Sigmoid colon (tissue), 7 donors: Measurements from ENCODE around the gene GLIPR1L2. TPM values are rescaled to one million over a fixed set of nuclear protein-coding genes. Genes with fewer than 3 reads are reported as not detected.

ENCODE experiments used
- DNase-seq: peaks from one replicate; pipeline ENCODE4 v3.0.0-alpha.2; 2019
- H3K27ac ChIP-seq, 4 donors: fragments of 200-600 bp; sonication (generic); one replicate each; pipeline ENCODE4 v1.5.1; 2016 to 2019; ENCODE audit warnings: mild to moderate bottlenecking in 1 of 4
- H3K27me3 ChIP-seq, 3 donors: fragments of 200-600 bp; sonication (generic); one replicate each; pipeline ENCODE4 v1.5.1; 2019; ENCODE audit warnings: mild to moderate bottlenecking in 1 of 3
- H3K36me3 ChIP-seq, 4 donors: fragments of 200-600 bp; sonication (generic); one replicate each; pipeline ENCODE4 v1.5.1; 2016 to 2019
- H3K4me1 ChIP-seq, 4 donors: fragments of 200-600 bp; sonication (generic); one replicate each; pipeline ENCODE4 v1.5.1; 2017 to 2019
- H3K4me3 ChIP-seq, 4 donors: fragments of 200-600 bp; sonication (generic); one replicate each; pipeline ENCODE4 v1.5.1; 2017 to 2019; ENCODE audit warnings: mild to moderate bottlenecking in 2 of 4, moderate library complexity in 1 of 4
- H3K9me3 ChIP-seq, 4 donors: fragments of 200-600 bp in 3 of 4; sonication (generic) in 3 of 4; one replicate each; pipeline versions ENCODE4 v1.5.1 to v1.6.1; 2013 to 2019
- EP300 ChIP-seq, 4 donors: sonication (generic); formaldehyde crosslinking; IDR thresholded peaks; one replicate each; pipeline ENCODE4 v1.6.1; 2017; ENCODE audit warnings: antibody characterized with exemption in 4 of 4
- POLR2A ChIP-seq, 2 donors: fragments of 450-650 bp; IDR thresholded peaks; one replicate each; pipeline ENCODE4 v1.6.1; 2016; ENCODE audit warnings: antibody characterized with exemption in 2 of 2, mild to moderate bottlenecking in 2 of 2, moderate library complexity in 2 of 2
- POLR2AphosphoS5 ChIP-seq, 4 donors: sonication (generic); formaldehyde crosslinking; IDR thresholded peaks; one replicate each; pipeline ENCODE4 v1.6.1; 2017; ENCODE audit warnings: antibody characterized with exemption in 4 of 4
- WGBS, 2 donors: extraction: QIAGEN DNeasy Blood & Tissue Kit; methylation state at CpG; one replicate each; pipeline ENCODE4 v1.1.7; 2013; 5-methylcytosine and 5-hydroxymethylcytosine counted together
- intact Hi-C: fragments of 100-400 bp; cut with DNase I; formaldehyde crosslinking; loops from one replicate; pipeline ENCODE4 v1.15.1; 2023
- polyA plus RNA-seq, 3 donors: library from polyadenylated mRNA; stranded (reverse); fragments of 200-250 nt; gene quantifications; one replicate each; pipeline ENCODE4 v1.2.3, GENCODE V29; 2013
- total RNA-seq, 4 donors: library from RNA; depleted of rRNA; stranded (reverse); fragments of >200 nt; gene quantifications; one replicate each; pipeline ENCODE4 v1.1.0, GENCODE V29; 2016
- TF ChIP-seq, protein P1 (sequence below), 4 experiments: fragments of 450-650 bp in 3 of 4; fragments of 200-600 bp in 1 of 4; IDR thresholded peaks; one replicate each; pipeline ENCODE4 v1.5.1; 2016 to 2019; ENCODE audit warnings: antibody characterized with exemption in 4 of 4, mild to moderate bottlenecking in 3 of 4, moderate library complexity in 2 of 4
- donor health status: healthy with polysubstance abuse.
- donor health status: Bipolar disorder and iron deficiency.
- donor health status: healthy.

Gene GLIPR1L2
- total and polyA plus RNA-seq, 7 donors, result 0.47 to 3.0 (median 1.1) TPM; not detected in 3

DNA sequence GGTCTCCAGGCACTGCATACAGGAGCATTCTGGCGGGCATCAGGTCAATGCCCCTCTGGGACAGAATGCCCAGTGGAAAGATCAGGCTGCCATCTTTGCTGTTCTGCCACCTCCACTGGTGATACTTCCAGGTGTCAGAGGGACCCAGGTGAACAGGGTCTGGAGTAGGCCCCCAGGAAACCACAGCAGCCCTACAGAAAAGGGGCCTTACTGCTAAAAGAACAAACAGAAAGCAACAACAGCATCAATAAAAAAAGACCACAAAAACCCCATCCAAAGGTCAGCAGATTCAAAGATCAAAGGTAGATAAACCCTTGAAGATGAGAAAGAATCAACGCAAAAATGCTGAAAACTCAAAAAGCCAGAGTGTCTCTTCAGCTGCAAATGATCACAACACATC lies 40.5 kb upstream of the GLIPR1L2 start:
- intact Hi-C loops, result no loop called here
- Histone ChIP-seq H3K4me3 (no peak overlapping the region), H3K36me3 (no peaks in the 10 kb centered on the region), H3K4me1 (no peaks in the 10 kb centered on the region), H3K27me3 (no peaks in the 10 kb centered on the region), H3K27ac (no peak overlapping the region), H3K9me3 (no peaks in the 10 kb centered on the region)
- DNase-seq, result no peak
- no peak for TF ChIP-seq POLR2AphosphoS5 (IDR thresholded peaks at IDR 0.05)
- no peak for TF ChIP-seq POLR2A (IDR thresholded peaks at IDR 0.05)
- TF ChIP-seq, protein P1, sequence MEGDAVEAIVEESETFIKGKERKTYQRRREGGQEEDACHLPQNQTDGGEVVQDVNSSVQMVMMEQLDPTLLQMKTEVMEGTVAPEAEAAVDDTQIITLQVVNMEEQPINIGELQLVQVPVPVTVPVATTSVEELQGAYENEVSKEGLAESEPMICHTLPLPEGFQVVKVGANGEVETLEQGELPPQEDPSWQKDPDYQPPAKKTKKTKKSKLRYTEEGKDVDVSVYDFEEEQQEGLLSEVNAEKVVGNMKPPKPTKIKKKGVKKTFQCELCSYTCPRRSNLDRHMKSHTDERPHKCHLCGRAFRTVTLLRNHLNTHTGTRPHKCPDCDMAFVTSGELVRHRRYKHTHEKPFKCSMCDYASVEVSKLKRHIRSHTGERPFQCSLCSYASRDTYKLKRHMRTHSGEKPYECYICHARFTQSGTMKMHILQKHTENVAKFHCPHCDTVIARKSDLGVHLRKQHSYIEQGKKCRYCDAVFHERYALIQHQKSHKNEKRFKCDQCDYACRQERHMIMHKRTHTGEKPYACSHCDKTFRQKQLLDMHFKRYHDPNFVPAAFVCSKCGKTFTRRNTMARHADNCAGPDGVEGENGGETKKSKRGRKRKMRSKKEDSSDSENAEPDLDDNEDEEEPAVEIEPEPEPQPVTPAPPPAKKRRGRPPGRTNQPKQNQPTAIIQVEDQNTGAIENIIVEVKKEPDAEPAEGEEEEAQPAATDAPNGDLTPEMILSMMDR (IDR thresholded peaks at IDR 0.05), result no peak
- TF ChIP-seq EP300 (IDR thresholded peaks at IDR 0.05), result no peak
- WGBS, 2 donors, result 68 to 72% methylated on average over 2 of the region's 2 CpGs

DNA sequence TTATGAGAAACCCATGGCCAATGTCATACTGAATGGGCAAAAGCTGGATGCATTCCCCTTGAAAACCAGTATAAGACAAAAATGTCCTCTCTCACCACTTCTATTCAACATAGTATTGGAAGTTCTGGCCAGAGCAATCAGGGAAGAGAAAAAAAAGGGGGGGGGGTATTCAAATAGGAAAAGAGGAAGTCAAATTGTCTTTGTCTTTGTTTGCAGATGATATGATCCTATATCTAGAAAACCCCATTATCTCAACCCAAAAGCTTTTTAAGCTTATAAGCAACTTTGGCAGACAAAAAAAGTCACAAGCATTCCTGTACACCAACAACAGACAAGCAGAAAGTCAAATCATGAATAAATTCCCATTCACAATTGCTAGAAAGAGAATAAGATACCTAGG lies 36.9 kb upstream of the GLIPR1L2 start:
- H3K36me3 ChIP-seq, result no peaks in the 10 kb centered on the region
- no peaks in the 10 kb centered on the region for H3K4me1 ChIP-seq
- intact Hi-C loops, result no loop called here
- H3K9me3 ChIP-seq, result no peaks in the 10 kb centered on the region
- no peak overlapping the region for H3K27ac ChIP-seq
- H3K27me3 ChIP-seq, result no peaks in the 10 kb centered on the region
- H3K4me3 ChIP-seq, result no peak overlapping the region
- DNase-seq, result no peak
- TF ChIP-seq POLR2A (IDR thresholded peaks at IDR 0.05), result no peak
- TF ChIP-seq EP300 (IDR thresholded peaks at IDR 0.05), result no peak
- TF ChIP-seq, protein P1 (IDR thresholded peaks at IDR 0.05), result no peak
- TF ChIP-seq POLR2AphosphoS5 (IDR thresholded peaks at IDR 0.05), result no peak

DNA sequence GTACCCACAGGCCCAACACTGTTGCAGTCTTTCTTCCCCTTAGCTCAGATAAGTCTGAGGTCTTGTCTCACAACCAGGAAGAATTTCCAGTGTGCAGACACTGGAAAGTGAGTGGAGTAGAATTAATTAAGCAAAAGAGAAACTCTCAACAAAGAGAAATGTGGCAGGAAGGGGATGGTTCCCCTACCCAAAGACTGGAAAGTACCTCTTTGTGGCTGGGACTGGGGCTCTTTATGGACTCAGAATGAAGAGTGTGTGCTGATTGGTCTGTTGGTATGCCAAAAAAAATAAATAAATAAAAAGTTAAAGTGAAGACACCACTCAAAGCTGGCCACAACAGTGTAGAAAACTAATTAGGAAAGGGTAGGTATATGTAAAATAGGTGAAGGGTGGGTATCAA lies 30.0 kb upstream of the GLIPR1L2 start:
- no peak for DNase-seq
- Histone ChIP-seq H3K4me1 (no peaks in the 10 kb centered on the region), H3K36me3 (no peaks in the 10 kb centered on the region), H3K27ac (no peak overlapping the region), H3K4me3 (no peak overlapping the region), H3K9me3 (no peaks in the 10 kb centered on the region), H3K27me3 (no peaks in the 10 kb centered on the region)
- intact Hi-C loops, result no loop called here
- TF ChIP-seq EP300 (IDR thresholded peaks at IDR 0.05) (no peak), POLR2A (IDR thresholded peaks at IDR 0.05) (no peak), POLR2AphosphoS5 (IDR thresholded peaks at IDR 0.05) (no peak)
- TF ChIP-seq, protein P1 (IDR thresholded peaks at IDR 0.05), result no peak

DNA sequence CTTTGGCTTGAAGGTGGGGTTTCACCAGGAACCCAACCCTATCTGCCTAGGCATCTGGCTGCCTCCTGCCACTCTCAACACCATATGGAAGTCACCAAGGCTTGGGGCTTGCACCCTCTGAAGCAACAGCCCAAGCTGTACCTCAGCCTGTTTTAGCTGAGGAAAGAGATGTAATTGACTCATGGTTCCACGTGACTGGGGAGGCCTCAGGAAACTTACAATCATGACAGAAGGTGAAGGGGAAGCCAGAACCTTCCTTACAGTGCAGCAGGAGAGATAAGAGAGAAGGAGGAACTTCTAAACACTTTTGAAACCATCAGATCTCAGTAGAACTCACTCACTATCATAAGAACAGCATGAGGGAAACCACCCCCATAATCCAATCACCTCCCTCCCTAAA lies 29.5 kb upstream of the GLIPR1L2 start:
- no peaks in the 10 kb centered on the region for H3K36me3 ChIP-seq
- intact Hi-C loops, result no loop called here
- no peak overlapping the region for H3K27ac ChIP-seq
- H3K4me1 ChIP-seq, result no peaks in the 10 kb centered on the region
- TF ChIP-seq EP300 (IDR thresholded peaks at IDR 0.05), result no peak
- TF ChIP-seq, protein P1 (IDR thresholded peaks at IDR 0.05), result no peak
- TF ChIP-seq POLR2AphosphoS5 (IDR thresholded peaks at IDR 0.05), result no peak
- TF ChIP-seq POLR2A (IDR thresholded peaks at IDR 0.05), result no peak
- no peak overlapping the region for H3K4me3 ChIP-seq
- H3K27me3 ChIP-seq, result no peaks in the 10 kb centered on the region
- no peaks in the 10 kb centered on the region for H3K9me3 ChIP-seq
- no peak for DNase-seq
- 39 to 44% methylated on average over 1 of the region's 1 CpG for WGBS, 2 donors

DNA sequence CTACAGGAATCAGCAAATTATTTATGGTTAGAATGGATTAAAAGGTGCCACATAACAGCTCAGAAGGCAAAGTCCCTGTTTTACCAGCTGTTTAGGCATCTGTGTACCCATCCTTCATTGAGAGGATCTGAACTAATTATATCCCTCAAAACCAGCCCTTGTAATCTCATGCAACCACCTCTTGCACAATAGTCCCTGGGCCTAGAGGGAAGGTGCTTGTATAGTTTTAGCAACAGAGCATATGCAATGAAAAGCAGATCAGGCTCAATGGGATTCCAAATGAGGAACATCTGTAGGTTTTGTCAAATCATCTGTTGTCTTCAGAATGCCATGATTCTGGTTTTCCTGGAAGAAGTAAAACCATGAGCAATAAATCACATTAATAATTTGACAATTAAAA lies 26.0 kb upstream of the GLIPR1L2 start:
- no peak overlapping the region for H3K27ac ChIP-seq
- intact Hi-C loops, result no loop called here
- no peaks in the 10 kb centered on the region for H3K9me3 ChIP-seq
- DNase-seq, result no peak
- no peaks in the 10 kb centered on the region for H3K4me1 ChIP-seq
- no peaks in the 10 kb centered on the region for H3K36me3 ChIP-seq
- H3K27me3 ChIP-seq, result no peaks in the 10 kb centered on the region
- TF ChIP-seq, protein P1 (IDR thresholded peaks at IDR 0.05), result no peak
- TF ChIP-seq POLR2A (IDR thresholded peaks at IDR 0.05) (no peak), POLR2AphosphoS5 (IDR thresholded peaks at IDR 0.05) (no peak)
- H3K4me3 ChIP-seq, result no peak overlapping the region
